ENCODE measurements around the gene SIGLECL1. TPM values are rescaled to one million over a fixed set of nuclear protein-coding genes. Genes with fewer than 3 reads are reported as not detected.

Gene SIGLECL1
- total and polyA plus RNA-seq, 9 of the 15 experiments (the other 6 are each of a cell fraction or from before 2014, with no cell fraction given): not detected

GRCh38 chr19:51294211-51294976 lies 43.5 kb downstream of the SIGLECL1 start:
- FAIRE-seq (no peak), DNase-seq (ENCODE audit: extremely low read depth in 1 of 4, low spot score in 3 of 4) (no peak), ATAC-seq (peak; percentile 62)
- intact Hi-C loops (cut with micrococcal nuclease): no loop called here
- no peaks in the 10 kb centered on the region for H3K9me1 ChIP-seq (ENCODE audit: control insufficient read depth, insufficient read depth, low read length)
- H4K20me1 ChIP-seq (replicated peaks; ENCODE audit: control insufficient read depth, insufficient read depth, low read length): no peaks in the 10 kb centered on the region
- H3K27ac ChIP-seq (ENCODE audit: extremely low read depth, low read depth, low read length): no peak overlapping the region
- no peaks in the 10 kb centered on the region for H3K36me3 ChIP-seq (ENCODE audit: control insufficient read depth, insufficient read depth, low read length)
- H2AFZ ChIP-seq (ENCODE audit: low read depth, low read length): no peak overlapping the region; the same call in 1 of the 2 replicates
- WGBS (ENCODE audit: insufficient coverage, low coverage, missing lambda C conversion rate): 18% methylated on average over 16 of the region's 23 CpGs
- H3K4me3 ChIP-seq: no peak overlapping the region
- in situ Hi-C loops (cut with MboI): no loop called here
- H3K4me1 ChIP-seq (replicated peaks in 1 of 2; ENCODE audit: control insufficient read depth in 2 of 2, insufficient read depth in 2 of 2, low read length in 2 of 2): peaks cover 0 to 7% of the 10 kb centered on the region in 2 experiments; a peak in 2 of 5 replicates
- H3K79me2 ChIP-seq (ENCODE audit: control insufficient read depth, insufficient read depth, low read length): no peaks in the 10 kb centered on the region
- no peak overlapping the region for H3K4me2 ChIP-seq (ENCODE audit: insufficient read depth, low read length)
- no peak overlapping the region for H3K9ac ChIP-seq (ENCODE audit: insufficient read depth in 1 of 2, low read depth in 2 of 2, low read length in 2 of 2)
- ChIA-PET POLR2A (no interaction called here), CTCF (ENCODE audit: low intra/inter-chr PET ratio) (no interaction called here)
- BruUV-seq (replicated peaks): no TSS peak
- peaks cover 29 to 81% of the 10 kb centered on the region in 2 experiments; a peak in 4 of 5 replicates for H3K27me3 ChIP-seq (ENCODE audit: control insufficient read depth in 2 of 2, insufficient read depth in 2 of 2, low read length in 2 of 2)
- H3K9me3 ChIP-seq (replicated peaks; ENCODE audit: control insufficient read depth, insufficient read depth, low read depth, low read length): no peaks in the 10 kb centered on the region
- TF ChIP-seq, protein P1, sequence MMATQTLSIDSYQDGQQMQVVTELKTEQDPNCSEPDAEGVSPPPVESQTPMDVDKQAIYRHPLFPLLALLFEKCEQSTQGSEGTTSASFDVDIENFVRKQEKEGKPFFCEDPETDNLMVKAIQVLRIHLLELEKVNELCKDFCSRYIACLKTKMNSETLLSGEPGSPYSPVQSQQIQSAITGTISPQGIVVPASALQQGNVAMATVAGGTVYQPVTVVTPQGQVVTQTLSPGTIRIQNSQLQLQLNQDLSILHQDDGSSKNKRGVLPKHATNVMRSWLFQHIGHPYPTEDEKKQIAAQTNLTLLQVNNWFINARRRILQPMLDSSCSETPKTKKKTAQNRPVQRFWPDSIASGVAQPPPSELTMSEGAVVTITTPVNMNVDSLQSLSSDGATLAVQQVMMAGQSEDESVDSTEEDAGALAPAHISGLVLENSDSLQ (IDR thresholded peaks at IDR 0.05): peak; percentile 44; the same call in 1 of the 2 replicates
- TF ChIP-seq ZNF24 (IDR thresholded peaks at IDR 0.05): no peak
- TF ChIP-seq ZC3H8 (IDR thresholded peaks at IDR 0.05): no peak
- no peak for TF ChIP-seq CREB5 (CRISPR knock-in tag; IDR thresholded peaks at IDR 0.05)
- TF ChIP-seq ZNF354B (CRISPR knock-in tag; IDR thresholded peaks at IDR 0.05): no peak
- TF ChIP-seq, protein P2, sequence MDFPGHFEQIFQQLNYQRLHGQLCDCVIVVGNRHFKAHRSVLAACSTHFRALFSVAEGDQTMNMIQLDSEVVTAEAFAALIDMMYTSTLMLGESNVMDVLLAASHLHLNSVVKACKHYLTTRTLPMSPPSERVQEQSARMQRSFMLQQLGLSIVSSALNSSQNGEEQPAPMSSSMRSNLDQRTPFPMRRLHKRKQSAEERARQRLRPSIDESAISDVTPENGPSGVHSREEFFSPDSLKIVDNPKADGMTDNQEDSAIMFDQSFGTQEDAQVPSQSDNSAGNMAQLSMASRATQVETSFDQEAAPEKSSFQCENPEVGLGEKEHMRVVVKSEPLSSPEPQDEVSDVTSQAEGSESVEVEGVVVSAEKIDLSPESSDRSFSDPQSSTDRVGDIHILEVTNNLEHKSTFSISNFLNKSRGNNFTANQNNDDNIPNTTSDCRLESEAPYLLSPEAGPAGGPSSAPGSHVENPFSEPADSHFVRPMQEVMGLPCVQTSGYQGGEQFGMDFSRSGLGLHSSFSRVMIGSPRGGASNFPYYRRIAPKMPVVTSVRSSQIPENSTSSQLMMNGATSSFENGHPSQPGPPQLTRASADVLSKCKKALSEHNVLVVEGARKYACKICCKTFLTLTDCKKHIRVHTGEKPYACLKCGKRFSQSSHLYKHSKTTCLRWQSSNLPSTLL (IDR thresholded peaks at IDR 0.05): no peak
- TF ChIP-seq, protein P3, sequence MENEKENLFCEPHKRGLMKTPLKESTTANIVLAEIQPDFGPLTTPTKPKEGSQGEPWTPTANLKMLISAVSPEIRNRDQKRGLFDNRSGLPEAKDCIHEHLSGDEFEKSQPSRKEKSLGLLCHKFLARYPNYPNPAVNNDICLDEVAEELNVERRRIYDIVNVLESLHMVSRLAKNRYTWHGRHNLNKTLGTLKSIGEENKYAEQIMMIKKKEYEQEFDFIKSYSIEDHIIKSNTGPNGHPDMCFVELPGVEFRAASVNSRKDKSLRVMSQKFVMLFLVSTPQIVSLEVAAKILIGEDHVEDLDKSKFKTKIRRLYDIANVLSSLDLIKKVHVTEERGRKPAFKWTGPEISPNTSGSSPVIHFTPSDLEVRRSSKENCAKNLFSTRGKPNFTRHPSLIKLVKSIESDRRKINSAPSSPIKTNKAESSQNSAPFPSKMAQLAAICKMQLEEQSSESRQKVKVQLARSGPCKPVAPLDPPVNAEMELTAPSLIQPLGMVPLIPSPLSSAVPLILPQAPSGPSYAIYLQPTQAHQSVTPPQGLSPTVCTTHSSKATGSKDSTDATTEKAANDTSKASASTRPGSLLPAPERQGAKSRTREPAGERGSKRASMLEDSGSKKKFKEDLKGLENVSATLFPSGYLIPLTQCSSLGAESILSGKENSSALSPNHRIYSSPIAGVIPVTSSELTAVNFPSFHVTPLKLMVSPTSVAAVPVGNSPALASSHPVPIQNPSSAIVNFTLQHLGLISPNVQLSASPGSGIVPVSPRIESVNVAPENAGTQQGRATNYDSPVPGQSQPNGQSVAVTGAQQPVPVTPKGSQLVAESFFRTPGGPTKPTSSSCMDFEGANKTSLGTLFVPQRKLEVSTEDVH (IDR thresholded peaks at IDR 0.05; ENCODE audit: low read depth, partially characterized antibody): no peak
- TF ChIP-seq TCF7 (IDR thresholded peaks at IDR 0.05; ENCODE audit: borderline replicate concordance): no peak
- TF ChIP-seq, protein P4, sequence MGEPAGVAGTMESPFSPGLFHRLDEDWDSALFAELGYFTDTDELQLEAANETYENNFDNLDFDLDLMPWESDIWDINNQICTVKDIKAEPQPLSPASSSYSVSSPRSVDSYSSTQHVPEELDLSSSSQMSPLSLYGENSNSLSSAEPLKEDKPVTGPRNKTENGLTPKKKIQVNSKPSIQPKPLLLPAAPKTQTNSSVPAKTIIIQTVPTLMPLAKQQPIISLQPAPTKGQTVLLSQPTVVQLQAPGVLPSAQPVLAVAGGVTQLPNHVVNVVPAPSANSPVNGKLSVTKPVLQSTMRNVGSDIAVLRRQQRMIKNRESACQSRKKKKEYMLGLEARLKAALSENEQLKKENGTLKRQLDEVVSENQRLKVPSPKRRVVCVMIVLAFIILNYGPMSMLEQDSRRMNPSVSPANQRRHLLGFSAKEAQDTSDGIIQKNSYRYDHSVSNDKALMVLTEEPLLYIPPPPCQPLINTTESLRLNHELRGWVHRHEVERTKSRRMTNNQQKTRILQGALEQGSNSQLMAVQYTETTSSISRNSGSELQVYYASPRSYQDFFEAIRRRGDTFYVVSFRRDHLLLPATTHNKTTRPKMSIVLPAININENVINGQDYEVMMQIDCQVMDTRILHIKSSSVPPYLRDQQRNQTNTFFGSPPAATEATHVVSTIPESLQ (CRISPR knock-in tag; IDR thresholded peaks at IDR 0.05): no peak
- no peak for TF ChIP-seq POLR3G (IDR thresholded peaks at IDR 0.05; ENCODE audit: extremely low read depth, insufficient read length, insufficient replicate concordance)
- TF ChIP-seq MTA1 (IDR thresholded peaks at IDR 0.05; ENCODE audit: borderline replicate concordance): no peak
- TF ChIP-seq GABPB1 (CRISPR knock-in tag; IDR thresholded peaks at IDR 0.05): no peak
- TF ChIP-seq ZNF146 (CRISPR knock-in tag; IDR thresholded peaks at IDR 0.05; ENCODE audit: unreplicated experiment): no peak
